ENCODE measurements around the gene ZNF474.

GRCh38 chr5:122097391-122097790 lies 32.0 kb upstream of the ZNF474 start:
- TF ChIP-seq CTCF (IDR thresholded peaks at IDR 0.05; ENCODE audit: low read depth, low read length), result no peak
- no peak for TF ChIP-seq EZH2phosphoT487 (IDR thresholded peaks at IDR 0.05; ENCODE audit: low read depth)

All from OCI-LY3 (cell line).